PC-9 (cell line): Measurements from ENCODE around the gene ABCA2. TPM values are rescaled to one million over a fixed set of nuclear protein-coding genes. Genes with fewer than 3 reads are reported as not detected.

Experiments used
- BruUV-seq: library from RNA; stranded (reverse); fragments of 400-500 nt; replicated peaks from 2 replicates; lab custom pipeline; 2021; lab: Mats Ljungman, UMichigan
- CTCF ChIA-PET: fragments of 300-600 bp; sonication (Branson Sonifier 250); formaldehyde crosslinking; loops from one replicate; lab custom pipeline; 2022; ENCODE audit warnings: antibody characterized with exemption; lab: Charles Lee
- POLR2A ChIA-PET: fragments of 300-600 bp; sonication (Branson Sonifier 250); formaldehyde crosslinking; loops from one replicate; lab custom pipeline; 2022; ENCODE audit warnings: antibody characterized with exemption; ENCODE audit not compliant: unreplicated experiment; lab: Charles Lee
- DNase-seq, 2 experiments: peaks; one replicate each; pipeline versions ENCODE4 v3.0.0 to v3.0.0-alpha.2; 2015 to 2022; ENCODE audit warnings: mixed read lengths in 1 of 2
- H2AFZ ChIP-seq: fragments of 200-600 bp; sonication (generic); 2 replicates; pipeline ENCODE4 v1.8.1; 2017; ENCODE audit warnings: antibody characterized with exemption
- H3F3A ChIP-seq: fragments of 200-600 bp; sonication (generic); 2 replicates; pipeline ENCODE4 v1.8.1; 2017; ENCODE audit warnings: antibody characterized with exemption, mild to moderate bottlenecking, low read depth; ENCODE audit not compliant: insufficient read depth
- H3K27ac ChIP-seq: fragments of 200-600 bp; sonication (generic); 2 replicates; pipeline ENCODE4 v1.6.1; 2016; ENCODE audit warnings: mixed run types
- H3K27me3 ChIP-seq: fragments of 200-600 bp; sonication (generic); 2 replicates; pipeline ENCODE4 v1.6.1; 2016; ENCODE audit warnings: low read depth, mixed run types; ENCODE audit not compliant: insufficient read depth
- H3K36me3 ChIP-seq: fragments of 200-600 bp; sonication (generic); 2 replicates; pipeline ENCODE4 v1.6.1; 2016; ENCODE audit warnings: low read depth, mixed run types
- H3K4me1 ChIP-seq: fragments of 200-600 bp; sonication (generic); replicated peaks from 2 replicates; pipeline ENCODE4 v1.6.1; 2016; ENCODE audit warnings: mixed run types; ENCODE audit not compliant: insufficient read depth
- H3K4me2 ChIP-seq: fragments of 200-600 bp; sonication (generic); 2 replicates; pipeline ENCODE4 v1.6.1; 2017; ENCODE audit warnings: mixed run types
- H3K4me3 ChIP-seq: fragments of 200-600 bp; sonication (generic); 2 replicates; pipeline ENCODE4 v1.6.1; 2016; ENCODE audit warnings: mixed run types
- H3K79me2 ChIP-seq: fragments of 200-600 bp; sonication (generic); 2 replicates; pipeline ENCODE4 v1.6.1; 2017; ENCODE audit warnings: low read depth, mixed run types
- H3K9me2 ChIP-seq: fragments of 200-600 bp; sonication (generic); 2 replicates; pipeline ENCODE4 v1.8.1; 2017; ENCODE audit warnings: mild to moderate bottlenecking; ENCODE audit not compliant: insufficient read depth
- H3K9me3 ChIP-seq: fragments of 200-600 bp; sonication (generic); 2 replicates; pipeline ENCODE4 v1.8.1; 2016; ENCODE audit warnings: low read depth; ENCODE audit not compliant: insufficient read depth
- H4K20me1 ChIP-seq: fragments of 200-600 bp; sonication (generic); 2 replicates; pipeline ENCODE4 v1.8.1; 2017; ENCODE audit not compliant: insufficient read depth
- CTCF ChIP-seq: fragments of 200-600 bp; sonication (generic); conservative IDR thresholded peaks from 2 replicates; pipeline ENCODE4 v1.6.1; 2017; ENCODE audit warnings: mixed run types, antibody characterized with exemption, mild to moderate bottlenecking, moderate library complexity
- EZH2 ChIP-seq: fragments of 200-600 bp; sonication (generic); IDR thresholded peaks from 2 replicates; pipeline ENCODE4 v1.8.0; 2017; ENCODE audit warnings: antibody characterized with exemption, low read depth
- intact Hi-C: fragments of 100-400 bp; cut with micrococcal nuclease; formaldehyde crosslinking; loops from one replicate; pipeline ENCODE4 v1.10.0; 2022; ENCODE audit not compliant: unreplicated experiment
- total RNA-seq: library from RNA; stranded (reverse); gene quantifications from 2 replicates; pipeline ENCODE4 v1.2.3, GENCODE V29; 2021

The ABCA2 gene
- total RNA-seq, 1 experiment from 2014 or later, result 79.2 TPM

GRCh38 chr9:136975644-136976043, 52.4 kb downstream of the ABCA2 start:
- intact Hi-C loops, result no loop called here
- no peak for DNase-seq
- ChIA-PET CTCF (interaction anchor here (1.1 to 1.2 kb wide), 2 partner anchors 21 to 54 kb away, joined by 3 read pairs; partner anchors contain the start of gene CLIC3), POLR2A (no interaction called here)
- Histone ChIP-seq H3K4me3 (no peak overlapping the region), H2AFZ (no peak overlapping the region), H3K9me2 (no peaks in the 10 kb centered on the region), H3K4me2 (no peak overlapping the region), H3K9me3 (no peaks in the 10 kb centered on the region), H3K27ac (no peak overlapping the region), H3K27me3 (no peaks in the 10 kb centered on the region), H3K36me3 (no peaks in the 10 kb centered on the region), H4K20me1 (no peaks in the 10 kb centered on the region), H3K4me1 (no peaks in the 10 kb centered on the region), H3K79me2 (no peaks in the 10 kb centered on the region), H3F3A (peaks cover 12% of the 10 kb centered on the region; the same call in 1 of the 2 replicates)
- no TSS peak for BruUV-seq
- TF ChIP-seq CTCF, result no peak
- TF ChIP-seq EZH2, result no peak

GRCh38 chr9:136974817-136975535, 53.1 kb downstream of the ABCA2 start:
- no peaks in the 10 kb centered on the region for H4K20me1 ChIP-seq
- intact Hi-C loops, result no loop called here
- H3K4me3 ChIP-seq, result no peak overlapping the region
- no peak overlapping the region for H2AFZ ChIP-seq
- peak in 1 of 2 experiments; percentile 39 for DNase-seq
- H3K27me3 ChIP-seq, result no peaks in the 10 kb centered on the region
- H3F3A ChIP-seq, result peaks cover 12% of the 10 kb centered on the region; the same call in 1 of the 2 replicates
- no TSS peak for BruUV-seq
- H3K9me3 ChIP-seq, result no peaks in the 10 kb centered on the region
- no peaks in the 10 kb centered on the region for H3K9me2 ChIP-seq
- H3K36me3 ChIP-seq, result no peaks in the 10 kb centered on the region
- POLR2A ChIA-PET, result interaction anchor here (0.5 kb wide), 1 partner anchor 21 kb away, joined by 4 read pairs; the partner anchor contains the start of gene CLIC3
- no peaks in the 10 kb centered on the region for H3K4me1 ChIP-seq
- H3K27ac ChIP-seq, result no peak overlapping the region
- TF ChIP-seq EZH2 (no peak), CTCF (no peak)
- CTCF ChIA-PET, result interaction anchor here (1.1 to 1.2 kb wide), 2 partner anchors 21 to 54 kb away, joined by 3 read pairs; partner anchors contain the start of gene CLIC3
- no peaks in the 10 kb centered on the region for H3K79me2 ChIP-seq
- H3K4me2 ChIP-seq, result no peak overlapping the region

GRCh38 chr9:136973618-136974617, 54.1 kb downstream of the ABCA2 start:
- intact Hi-C loops, result no loop called here
- Histone ChIP-seq H2AFZ (no peak overlapping the region), H3K4me3 (no peak overlapping the region), H3K27me3 (no peaks in the 10 kb centered on the region), H3K27ac (no peak overlapping the region), H3K9me3 (no peaks in the 10 kb centered on the region), H3K4me1 (no peaks in the 10 kb centered on the region), H3K36me3 (no peaks in the 10 kb centered on the region), H3K4me2 (no peak overlapping the region), H4K20me1 (no peaks in the 10 kb centered on the region), H3K79me2 (no peaks in the 10 kb centered on the region), H3F3A (peaks cover 2% of the 10 kb centered on the region; the same call in 1 of the 2 replicates), H3K9me2 (no peaks in the 10 kb centered on the region)
- no peak for DNase-seq
- TF ChIP-seq CTCF (no peak), EZH2 (no peak)
- BruUV-seq, result no TSS peak
- CTCF ChIA-PET, result interaction anchor here (0.6 to 0.7 kb wide), 2 partner anchors 32 to 71 kb away, joined by 3 read pairs; no protein-coding TSS in a partner anchor
- POLR2A ChIA-PET, result interaction anchor here (0.5 kb wide), 1 partner anchor 22 kb away, joined by 4 read pairs; the partner anchor contains the start of gene CLIC3
